ENCODE measurements around the gene C18orf32.
"Not testable (repeated sequence)": the region's sequence is repeated elsewhere in the genome, so short reads cannot be mapped to it uniquely, and the experiment has no call there.

The C18orf32 gene

GRCh38 chr18:49503931-49504330 is 16.9 kb upstream of the C18orf32 start:
- DNase-seq (ENCODE audit: low read depth in 1 of 2, low spot score in 1 of 2): no peak

- DNase-seq (ENCODE audit: low read depth in 1 of 2, low spot score in 1 of 2): no peak
Observed at GRCh38 chr18:49500201-49500921, 13.3 kb upstream of the C18orf32 start.

GRCh38 chr18:49499046-49499637 is 12.1 kb upstream of the C18orf32 start:
- no peak for DNase-seq (ENCODE audit: low read depth in 1 of 2, low spot score in 1 of 2)

GRCh38 chr18:49495480-49495879 is 8.4 kb upstream of the C18orf32 start:
- no peak for DNase-seq (ENCODE audit: low read depth in 1 of 2, low spot score in 1 of 2)

- DNase-seq (ENCODE audit: low read depth in 1 of 2, low spot score in 1 of 2): no peak
Observed at GRCh38 chr18:49495076-49495475, 8.0 kb upstream of the C18orf32 start.

GRCh38 chr18:49494660-49495059 is 7.6 kb upstream of the C18orf32 start:
- no peak for DNase-seq (ENCODE audit: low read depth in 1 of 2, low spot score in 1 of 2)

- DNase-seq (ENCODE audit: low read depth in 1 of 2, low spot score in 1 of 2): no peak
Observed at GRCh38 chr18:49492694-49493033, 5.6 kb upstream of the C18orf32 start.

- peak; percentile 50 to 71 for DNase-seq (ENCODE audit: low read depth in 1 of 2, low spot score in 1 of 2)
Observed at GRCh38 chr18:49491857-49492693, 5.0 kb upstream of the C18orf32 start, which contains the start of gene RPL17. Gene RPL17, minus strand, starts transcription at chr18:49492465.

GRCh38 chr18:49491534-49491856 is 4.5 kb upstream of the C18orf32 start:
- DNase-seq (ENCODE audit: low read depth in 1 of 2, low spot score in 1 of 2): no peak

- DNase-seq (ENCODE audit: low read depth in 1 of 2, low spot score in 1 of 2): no peak
Observed at GRCh38 chr18:49490246-49490762, 3.3 kb upstream of the C18orf32 start.

GRCh38 chr18:49487711-49488310 is 777 bp upstream of the C18orf32 start:
- no peak for DNase-seq (ENCODE audit: low read depth in 1 of 2, low spot score in 1 of 2)

- DNase-seq (ENCODE audit: low read depth in 1 of 2, low spot score in 1 of 2): no peak
Observed at GRCh38 chr18:49486606-49486952, 455 bp downstream of the C18orf32 start.

GRCh38 chr18:49486134-49486533 is 900 bp downstream of the C18orf32 start:
- no peak for DNase-seq (ENCODE audit: low read depth in 1 of 2, low spot score in 1 of 2)

GRCh38 chr18:49483198-49483597 is 3.8 kb downstream of the C18orf32 start:
- DNase-seq (ENCODE audit: low read depth in 1 of 2, low spot score in 1 of 2): no peak

GRCh38 chr18:49481907-49482306 is 5.1 kb downstream of the C18orf32 start:
- DNase-seq (ENCODE audit: low read depth in 1 of 2, low spot score in 1 of 2): no peak

GRCh38 chr18:49481317-49481716 is 5.7 kb downstream of the C18orf32 start:
- no peak for DNase-seq (ENCODE audit: low read depth in 1 of 2, low spot score in 1 of 2)

GRCh38 chr18:49479381-49480137 is 7.5 kb downstream of the C18orf32 start:
- no peak for DNase-seq (ENCODE audit: low read depth in 1 of 2, low spot score in 1 of 2)

GRCh38 chr18:49476664-49477411 is 10.2 kb downstream of the C18orf32 start:
- DNase-seq (ENCODE audit: low read depth in 1 of 2, low spot score in 1 of 2): no peak

- not testable (repeated sequence) for DNase-seq (ENCODE audit: low read depth in 1 of 2, low spot score in 1 of 2)
Observed at GRCh38 chr18:49474935-49475334, 12.1 kb downstream of the C18orf32 start.

GRCh38 chr18:49473721-49474120 is 13.3 kb downstream of the C18orf32 start:
- no peak for DNase-seq (ENCODE audit: low read depth in 1 of 2, low spot score in 1 of 2)

All from activated T-helper 1 cell treated with anti-CD3 and anti-CD28 coated beads, Interleukin-2, amount 50 U/mL, for 16 hours (primary cell).